Measurements from ENCODE around the gene STOML1.

GRCh38 chr15:73955326-73955725, 36.8 kb downstream of the STOML1 start:
- TF ChIP-seq FOSL2 (IDR thresholded peaks at IDR 0.05) (no peak), FOSL2 (CRISPR knock-in tag; IDR thresholded peaks at IDR 0.05) (no peak), RNF2 (IDR thresholded peaks at IDR 0.05; ENCODE audit: borderline replicate concordance, low read depth) (no peak), POLR2A (IDR thresholded peaks at IDR 0.05; ENCODE audit: low read length) (no peak), CTCF (IDR thresholded peaks at IDR 0.05) (no peak), CBX2 (IDR thresholded peaks at IDR 0.05; ENCODE audit: borderline replicate concordance, low read depth) (no peak), MAFK (IDR thresholded peaks at IDR 0.05; ENCODE audit: partially characterized antibody) (no peak)
